Stimulated activated CD4-positive, alpha-beta T cell treated with anti-CD3 and anti-CD28 coated beads, TNF-alpha, amount 100 ng/mL, for 4 hours (primary cell): ENCODE data around the gene ELFN1.

Experiments
- DNase-seq, 3 experiments: peaks; one replicate each; pipeline ENCODE4 v3.0.0-alpha.2; 2020; ENCODE audit warnings: low read depth in 3 of 3

The ELFN1 gene

GRCh38 chr7:1669954-1670893 is at the start of gene ELFN1:
ELFN1 (plus strand) TSS chr7:1670277; CDS start chr7:1744597, 74,320 bp downstream.
- no peak for DNase-seq

GRCh38 chr7:1620835-1621234 is 49.2 kb upstream of the ELFN1 start:
- DNase-seq = no peak

- no peak for DNase-seq
Observed at GRCh38 chr7:1621718-1622117, 48.4 kb upstream of the ELFN1 start.

- no peak for DNase-seq
Observed at GRCh38 chr7:1622441-1622840, 47.6 kb upstream of the ELFN1 start.

- DNase-seq = no peak
Observed at GRCh38 chr7:1623810-1624209, 46.3 kb upstream of the ELFN1 start.

- no peak for DNase-seq
Observed at GRCh38 chr7:1624999-1625927, 44.8 kb upstream of the ELFN1 start.

- no peak for DNase-seq
Observed at GRCh38 chr7:1626769-1627168, 43.3 kb upstream of the ELFN1 start.

- DNase-seq = no peak
Observed at GRCh38 chr7:1630700-1631336, 39.3 kb upstream of the ELFN1 start.

- no peak for DNase-seq
Observed at GRCh38 chr7:1631678-1632077, 38.4 kb upstream of the ELFN1 start.

- DNase-seq = no peak
Observed at GRCh38 chr7:1632506-1632905, 37.6 kb upstream of the ELFN1 start.

GRCh38 chr7:1632916-1633785 is 36.9 kb upstream of the ELFN1 start:
- no peak for DNase-seq

- DNase-seq = no peak
Observed at GRCh38 chr7:1635401-1635800, 34.7 kb upstream of the ELFN1 start.

GRCh38 chr7:1637155-1637554 is 32.9 kb upstream of the ELFN1 start:
- no peak for DNase-seq

GRCh38 chr7:1638215-1638661 is 31.8 kb upstream of the ELFN1 start:
- no peak for DNase-seq

- no peak for DNase-seq
Observed at GRCh38 chr7:1639071-1639470, 31.0 kb upstream of the ELFN1 start.

GRCh38 chr7:1639532-1640175 is 30.4 kb upstream of the ELFN1 start:
- DNase-seq = no peak

GRCh38 chr7:1640376-1641172 is 29.5 kb upstream of the ELFN1 start:
- no peak for DNase-seq

GRCh38 chr7:1641173-1641572 is 28.9 kb upstream of the ELFN1 start:
- no peak for DNase-seq

GRCh38 chr7:1641661-1642260 is 28.3 kb upstream of the ELFN1 start:
- no peak for DNase-seq
